Type B pancreatic cell (in vitro differentiated cells): ENCODE measurements around the gene FILIP1L. TPM values are rescaled to one million over a fixed set of nuclear protein-coding genes. Genes with fewer than 3 reads are reported as not detected.

Experiments
- DNase-seq: peaks from one replicate; pipeline ENCODE4 v3.0.0; 2021; ENCODE audit warnings: mixed read lengths; ENCODE audit not compliant: unreplicated experiment; ENCODE audit errors: extremely low spot score
- H3K27ac Mint-ChIP-seq: 2 replicates; pipeline ENCODE4 v1.8.0; 2021; ENCODE audit warnings: mild to moderate bottlenecking, mixed read lengths
- H3K27me3 Mint-ChIP-seq: 2 replicates; pipeline ENCODE4 v1.8.0; 2021; ENCODE audit warnings: mixed read lengths
- H3K36me3 Mint-ChIP-seq: 2 replicates; pipeline ENCODE4 v1.8.0; 2021; ENCODE audit warnings: mixed read lengths
- H3K4me1 Mint-ChIP-seq: one replicate; pipeline ENCODE4 v1.8.0; 2021; ENCODE audit warnings: mixed read lengths; ENCODE audit not compliant: unreplicated experiment
- H3K4me3 Mint-ChIP-seq: 2 replicates; pipeline ENCODE4 v1.8.0; 2021; ENCODE audit warnings: mild to moderate bottlenecking, mixed read lengths
- H3K9me3 Mint-ChIP-seq: 2 replicates; pipeline ENCODE4 v1.8.0; 2021; ENCODE audit warnings: mixed read lengths
- CTCF ChIP-seq: fragments of 200-600 bp; sonication (generic); conservative IDR thresholded peaks from 2 replicates; pipeline ENCODE4 v1.5.0; 2021; ENCODE audit warnings: antibody characterized with exemption, mild to moderate bottlenecking
- total RNA-seq: library from RNA; stranded (reverse); gene quantifications from 2 replicates; pipeline ENCODE4 v1.2.1, GENCODE V29; 2021; ENCODE audit warnings: low replicate concordance

The FILIP1L gene
- total RNA-seq, 1 donor from 2014 or later = 30.6 TPM

- Mint-ChIP-seq H3K27me3 (no peaks in the 10 kb centered on the region), H3K9me3 (peaks cover 7% of the 10 kb centered on the region), H3K4me1 (peaks cover 26% of the 10 kb centered on the region), H3K27ac (no peak overlapping the region), H3K36me3 (peaks cover 12% of the 10 kb centered on the region), H3K4me3 (no peak overlapping the region)
- no peak for DNase-seq
- no peak for TF ChIP-seq CTCF
These were observed 198.3 kb downstream of the FILIP1L start for GRCh38 chr3:99915906-99916432.

- Mint-ChIP-seq H3K36me3 (peaks cover 8% of the 10 kb centered on the region), H3K9me3 (no peaks in the 10 kb centered on the region), H3K27me3 (no peaks in the 10 kb centered on the region), H3K4me3 (no peak overlapping the region), H3K27ac (no peak overlapping the region), H3K4me1 (peaks cover 35% of the 10 kb centered on the region)
- TF ChIP-seq CTCF = no peak
- no peak for DNase-seq
These were observed 202.9 kb downstream of the FILIP1L start for GRCh38 chr3:99911433-99911832.

GRCh38 chr3:99910752-99911290, 203.5 kb downstream of the FILIP1L start:
- Mint-ChIP-seq H3K36me3 (peaks cover 7% of the 10 kb centered on the region), H3K27ac (no peak overlapping the region)
- no peak for TF ChIP-seq CTCF

GRCh38 chr3:99909714-99910495, 204.4 kb downstream of the FILIP1L start:
- H3K36me3 Mint-ChIP-seq = peaks cover 11% of the 10 kb centered on the region
- no peak overlapping the region for H3K27ac Mint-ChIP-seq
- peaks cover 4% of the 10 kb centered on the region for H3K9me3 Mint-ChIP-seq
- peaks cover 31% of the 10 kb centered on the region for H3K4me1 Mint-ChIP-seq
- no peaks in the 10 kb centered on the region for H3K27me3 Mint-ChIP-seq
- no peak overlapping the region for H3K4me3 Mint-ChIP-seq
- no peak for TF ChIP-seq CTCF
- no peak for DNase-seq

More at GRCh38 chr3:99910752-99911290, 203.5 kb downstream of the FILIP1L start:
- DNase-seq = no peak
- H3K27me3 Mint-ChIP-seq = no peaks in the 10 kb centered on the region
- no peak overlapping the region for H3K4me3 Mint-ChIP-seq
- peaks cover 33% of the 10 kb centered on the region for H3K4me1 Mint-ChIP-seq
- H3K9me3 Mint-ChIP-seq = no peaks in the 10 kb centered on the region

- H3K27me3 Mint-ChIP-seq = no peaks in the 10 kb centered on the region
- peaks cover 9% of the 10 kb centered on the region for H3K36me3 Mint-ChIP-seq
- peaks cover 6% of the 10 kb centered on the region for H3K9me3 Mint-ChIP-seq
- H3K27ac Mint-ChIP-seq = no peak overlapping the region
- DNase-seq = no peak
- H3K4me3 Mint-ChIP-seq = no peak overlapping the region
- no peak for TF ChIP-seq CTCF
- H3K4me1 Mint-ChIP-seq = peaks cover 37% of the 10 kb centered on the region
These were observed 206.2 kb downstream of the FILIP1L start for GRCh38 chr3:99907959-99908544.
